Measurements from ENCODE around the gene DECR2. TPM values are rescaled to one million over a fixed set of nuclear protein-coding genes. Genes with fewer than 3 reads are reported as not detected.

DECR2 gene
- total RNA-seq, 1 experiment from 2014 or later, result 17.1 TPM

DNA sequence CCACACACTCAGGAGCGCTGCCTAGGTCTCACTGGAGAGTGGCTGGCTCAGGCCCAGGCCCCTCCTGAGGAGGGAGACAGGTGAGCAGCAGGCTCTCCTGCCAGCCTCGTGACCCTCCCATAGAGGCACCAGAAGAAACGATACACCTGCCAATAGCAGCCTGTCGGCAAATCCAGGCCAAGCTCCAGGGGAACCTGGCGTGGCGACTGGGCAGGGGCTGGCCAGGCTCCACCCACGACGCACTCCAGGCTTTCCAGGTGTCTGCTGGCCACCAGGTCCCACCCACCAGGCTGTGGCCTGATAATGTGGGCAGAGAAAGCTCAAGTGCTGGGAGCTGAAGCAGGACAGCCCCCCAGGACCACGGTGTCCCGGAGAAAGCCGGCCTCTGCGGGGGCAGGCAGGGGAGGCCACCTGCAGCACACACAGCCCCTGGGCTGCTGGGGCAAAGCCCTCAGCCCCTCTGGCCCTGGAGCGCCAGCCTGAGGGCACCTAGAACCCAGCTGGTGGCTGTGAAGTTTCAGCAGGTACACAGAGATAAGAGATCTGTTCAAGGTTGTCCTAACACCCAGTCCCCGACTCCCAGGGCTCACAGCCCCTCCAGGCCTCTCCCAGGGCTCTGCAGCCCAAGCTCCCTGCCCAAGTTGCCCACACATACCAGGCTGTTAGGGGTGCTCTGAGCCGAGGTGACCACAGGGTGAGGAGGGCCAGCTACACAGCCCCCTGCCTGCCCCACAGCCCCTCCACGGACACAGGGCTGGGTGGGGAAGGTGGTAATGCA lies 22.3 kb upstream of the DECR2 start (continued):
- TF ChIP-seq CTCF (IDR thresholded peaks at IDR 0.05 in 2 of 3, conservative IDR thresholded peaks at IDR 0.05 in 1 of 3; ENCODE audit: borderline replicate concordance in 1 of 3, insufficient read depth in 1 of 3, low read depth in 2 of 3, low read length in 2 of 3) (no peak), TCF7L2 (IDR thresholded peaks at IDR 0.05; ENCODE audit: borderline replicate concordance, extremely low read depth, insufficient read depth, insufficient read length) (no peak), SP1 (IDR thresholded peaks at IDR 0.05; ENCODE audit: low read depth) (no peak), FOSL1 (IDR thresholded peaks at IDR 0.05; ENCODE audit: low read depth) (no peak)

DNA sequence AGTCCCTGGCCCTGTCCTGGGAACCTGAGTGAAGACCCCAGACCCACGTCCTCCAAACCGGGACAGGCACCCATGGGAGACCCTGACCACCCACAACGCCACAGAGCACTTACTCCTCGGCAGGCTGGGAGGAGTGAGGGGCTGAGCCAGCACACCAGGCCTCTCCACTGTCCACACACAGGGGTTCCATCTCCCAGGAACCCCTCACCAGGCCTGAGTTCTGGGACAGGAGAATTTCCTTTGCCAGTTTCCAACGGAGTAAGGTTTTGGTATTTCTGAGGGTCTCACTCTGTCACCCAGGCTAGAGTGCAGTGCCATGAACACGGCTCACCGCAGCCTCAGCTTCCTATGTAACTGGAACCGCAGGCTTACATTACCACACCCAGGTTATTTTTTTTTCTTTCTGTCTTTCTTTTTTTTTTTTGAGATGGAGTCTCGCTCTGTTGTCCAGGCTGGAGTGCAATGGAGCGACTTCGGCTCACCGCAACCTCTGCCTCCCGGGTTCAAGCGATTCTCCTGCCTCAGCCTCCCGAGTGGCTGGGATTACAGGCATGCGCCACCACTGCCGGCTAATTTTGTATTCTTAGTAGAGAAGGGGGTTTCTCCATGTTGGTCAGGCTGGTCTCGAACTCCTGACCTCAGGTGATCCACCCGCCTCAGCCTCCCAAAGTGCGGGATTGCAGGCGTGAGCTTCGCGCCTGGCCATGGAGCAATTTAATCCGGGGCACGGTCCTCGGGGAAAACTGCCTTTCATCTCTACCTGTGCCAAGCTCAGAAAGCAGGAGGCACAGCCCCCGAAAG lies 21.5 kb upstream of the DECR2 start:
- Histone ChIP-seq H3K9me2 (ENCODE audit: insufficient read depth) (no peaks in the 10 kb centered on the region), H3K9ac (ENCODE audit: low read length) (peak overlapping the region; percentile 70), H2AFZ (ENCODE audit: low read depth, low read length, poor library complexity, severe bottlenecking) (no peak overlapping the region), H3K36me3 (ENCODE audit: control insufficient read depth in 1 of 2, insufficient read depth in 2 of 2, low read length in 2 of 2) (no peaks in the 10 kb centered on the region), H3K27me3 (ENCODE audit: insufficient read depth, low read length) (no peaks in the 10 kb centered on the region), H3K4me3 (replicated peaks in 1 of 2; ENCODE audit: low read depth in 1 of 2, low read length in 2 of 2) (peak overlapping the region; percentile 55 to 65), H3K27ac (ENCODE audit: low read depth, low read length) (peak overlapping the region; percentile 32; the same call in 1 of the 2 replicates), H4K20me1 (ENCODE audit: insufficient read depth) (no peaks in the 10 kb centered on the region), H3K4me2 (ENCODE audit: low read length) (peak overlapping the region; percentile 72), H3K9me3 (ENCODE audit: control insufficient read depth in 1 of 2, insufficient read depth in 1 of 2, low read depth in 1 of 2, low read length in 2 of 2) (no peaks in the 10 kb centered on the region), H3K4me1 (ENCODE audit: control insufficient read depth in 1 of 2, insufficient read depth in 2 of 2, low read length in 2 of 2) (peaks cover 6 to 18% of the 10 kb centered on the region in 2 experiments; a peak in 3 of 4 replicates), H3K79me2 (ENCODE audit: insufficient read depth, low read length) (peaks cover 7% of the 10 kb centered on the region; the same call in 1 of the 2 replicates)
- POLR2A ChIA-PET, result interaction anchor here (1.4 kb wide), 1 partner anchor 10 kb away, joined by 5 read pairs; the partner anchor contains the start of gene MRPL28
- CTCF ChIA-PET, result no interaction called here
- RAD21 ChIA-PET (ENCODE audit: low non-redundant PET in 1 of 2, low total read pairs in 2 of 2, uncharacterized antibody in 2 of 2, unreplicated experiment in 2 of 2), result no interaction called here
- no peak for ATAC-seq
- intact Hi-C loops (cut with micrococcal nuclease), result no loop called here
- no peak for DNase-seq (ENCODE audit: low read depth, low spot score)
- no TSS peak for BruUV-seq (replicated peaks)
- TF ChIP-seq JUND (IDR thresholded peaks at IDR 0.05), result no peak
- TF ChIP-seq ZBTB33 (IDR thresholded peaks at IDR 0.05; ENCODE audit: extremely low read depth, insufficient replicate concordance, low read length), result no peak
- no peak for TF ChIP-seq CTCF (IDR thresholded peaks at IDR 0.05 in 2 of 3, conservative IDR thresholded peaks at IDR 0.05 in 1 of 3; ENCODE audit: borderline replicate concordance in 1 of 3, insufficient read depth in 1 of 3, low read depth in 2 of 3, low read length in 2 of 3)
- TF ChIP-seq YY1 (IDR thresholded peaks at IDR 0.05; ENCODE audit: extremely low read depth, insufficient replicate concordance, low read depth, low read length), result no peak
- TF ChIP-seq CBX3 (IDR thresholded peaks at IDR 0.05; ENCODE audit: low read depth), result no peak
- TF ChIP-seq POLR2AphosphoS5 (IDR thresholded peaks at IDR 0.05; ENCODE audit: low read depth, low read length), result no peak
- no peak for TF ChIP-seq ZNF274 (IDR thresholded peaks at IDR 0.05; ENCODE audit: low read depth, low read length)
- TF ChIP-seq RAD21 (IDR thresholded peaks at IDR 0.05; ENCODE audit: low read depth), result no peak
- TF ChIP-seq ELF1 (IDR thresholded peaks at IDR 0.05; ENCODE audit: borderline replicate concordance, low read depth), result no peak
- no peak for TF ChIP-seq ATF3 (IDR thresholded peaks at IDR 0.05)
- TF ChIP-seq TCF7L2 (IDR thresholded peaks at IDR 0.05; ENCODE audit: borderline replicate concordance, extremely low read depth, insufficient read depth, insufficient read length), result no peak
- no peak for TF ChIP-seq EZH2phosphoT487 (IDR thresholded peaks at IDR 0.05; ENCODE audit: borderline replicate concordance)
